HG03558 (cell line): ENCODE data around the gene EFNA4.

Experiments used
- ATAC-seq: cut with Tn5 transposase; IDR thresholded peaks from one replicate; pipeline ENCODE4 v1.9.1; 2021; ENCODE audit warnings: moderate number of reproducible peaks; ENCODE audit not compliant: unreplicated experiment; ENCODE audit errors: extremely low read depth

The EFNA4 gene

GRCh38 chr1:155030899-155031298 lies 32.6 kb upstream of the EFNA4 start:
- ATAC-seq: no peak

GRCh38 chr1:155032886-155033285 lies 30.7 kb upstream of the EFNA4 start:
- ATAC-seq: no peak

- no peak for ATAC-seq
Observed at GRCh38 chr1:155033524-155033923, 30.0 kb upstream of the EFNA4 start, which contains the start of the genes DCST1 and DCST2. Gene DCST1, plus strand, starts transcription at chr1:155033824. Its CDS starts 213 bp downstream, at chr1:155034037. Gene DCST2, minus strand, starts transcription at chr1:155033781. Its CDS starts 80 bp downstream, at chr1:155033701.

GRCh38 chr1:155034318-155035208 lies 29.0 kb upstream of the EFNA4 start:
- no peak for ATAC-seq

GRCh38 chr1:155035936-155036335 lies 27.6 kb upstream of the EFNA4 start:
- ATAC-seq: no peak

- no peak for ATAC-seq
Observed at GRCh38 chr1:155037043-155037442, 26.5 kb upstream of the EFNA4 start.

- no peak for ATAC-seq
Observed at GRCh38 chr1:155037851-155038441, 25.6 kb upstream of the EFNA4 start.

- ATAC-seq: no peak
Observed at GRCh38 chr1:155038602-155039307, 24.8 kb upstream of the EFNA4 start.

- ATAC-seq: no peak
Observed at GRCh38 chr1:155039308-155039669, 24.3 kb upstream of the EFNA4 start.

- ATAC-seq: no peak
Observed at GRCh38 chr1:155040358-155041093, 23.0 kb upstream of the EFNA4 start.

- ATAC-seq: no peak
Observed at GRCh38 chr1:155042789-155043188, 20.8 kb upstream of the EFNA4 start.

GRCh38 chr1:155043301-155043702 lies 20.2 kb upstream of the EFNA4 start:
- no peak for ATAC-seq

GRCh38 chr1:155043793-155044192 lies 19.7 kb upstream of the EFNA4 start:
- no peak for ATAC-seq

- no peak for ATAC-seq
Observed at GRCh38 chr1:155044365-155044764, 19.2 kb upstream of the EFNA4 start.

GRCh38 chr1:155044812-155045657 lies 18.5 kb upstream of the EFNA4 start:
- no peak for ATAC-seq

GRCh38 chr1:155048449-155049334 lies 14.8 kb upstream of the EFNA4 start:
- ATAC-seq: no peak

- no peak for ATAC-seq
Observed at GRCh38 chr1:155049651-155050559, 13.6 kb upstream of the EFNA4 start.
